ENCODE measurements around the gene TEX26.

DNA sequence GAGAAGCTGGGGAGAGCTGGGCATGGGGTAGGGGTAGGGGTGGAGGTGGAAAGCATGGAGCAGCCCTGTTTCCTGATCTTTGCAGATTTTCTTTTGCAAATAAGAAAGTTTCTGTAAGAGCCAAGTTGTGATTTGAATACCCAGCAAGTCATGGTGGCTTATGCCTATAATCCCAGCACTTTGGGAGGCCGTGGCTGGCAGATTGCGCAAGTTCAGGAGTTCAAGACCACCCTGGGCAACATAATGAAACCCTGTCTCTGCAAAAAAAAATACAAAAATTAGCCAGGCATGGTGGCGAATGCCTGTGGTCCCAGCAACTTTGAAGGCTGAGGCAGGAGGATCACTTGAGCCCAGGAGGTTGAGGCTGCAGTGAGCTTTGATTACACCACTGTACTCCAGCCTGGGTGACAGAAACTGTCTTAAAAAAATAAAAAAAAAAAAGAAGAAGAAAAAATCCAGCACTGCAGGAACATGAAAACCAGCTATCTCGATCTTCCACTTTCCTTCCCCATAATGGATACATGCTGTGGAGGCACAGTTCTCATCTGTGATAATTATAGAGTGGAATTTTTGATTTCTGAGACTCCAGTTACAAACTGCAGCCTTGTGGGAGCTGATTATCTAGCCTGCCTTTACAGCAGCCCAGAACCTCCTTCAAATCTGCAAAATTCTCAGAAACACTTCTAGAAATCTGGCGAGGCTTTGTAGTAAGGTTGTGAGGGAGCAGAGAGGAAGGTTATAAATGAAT, 12.1 kb upstream of the TEX26 start:
- TF ChIP-seq, protein P1, sequence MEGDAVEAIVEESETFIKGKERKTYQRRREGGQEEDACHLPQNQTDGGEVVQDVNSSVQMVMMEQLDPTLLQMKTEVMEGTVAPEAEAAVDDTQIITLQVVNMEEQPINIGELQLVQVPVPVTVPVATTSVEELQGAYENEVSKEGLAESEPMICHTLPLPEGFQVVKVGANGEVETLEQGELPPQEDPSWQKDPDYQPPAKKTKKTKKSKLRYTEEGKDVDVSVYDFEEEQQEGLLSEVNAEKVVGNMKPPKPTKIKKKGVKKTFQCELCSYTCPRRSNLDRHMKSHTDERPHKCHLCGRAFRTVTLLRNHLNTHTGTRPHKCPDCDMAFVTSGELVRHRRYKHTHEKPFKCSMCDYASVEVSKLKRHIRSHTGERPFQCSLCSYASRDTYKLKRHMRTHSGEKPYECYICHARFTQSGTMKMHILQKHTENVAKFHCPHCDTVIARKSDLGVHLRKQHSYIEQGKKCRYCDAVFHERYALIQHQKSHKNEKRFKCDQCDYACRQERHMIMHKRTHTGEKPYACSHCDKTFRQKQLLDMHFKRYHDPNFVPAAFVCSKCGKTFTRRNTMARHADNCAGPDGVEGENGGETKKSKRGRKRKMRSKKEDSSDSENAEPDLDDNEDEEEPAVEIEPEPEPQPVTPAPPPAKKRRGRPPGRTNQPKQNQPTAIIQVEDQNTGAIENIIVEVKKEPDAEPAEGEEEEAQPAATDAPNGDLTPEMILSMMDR (conservative IDR thresholded peaks at IDR 0.05; ENCODE audit: low read length), result no peak
- TF ChIP-seq EZH2phosphoT487 (IDR thresholded peaks at IDR 0.05; ENCODE audit: borderline replicate concordance, low read depth, low read length), result no peak

All from OCI-LY7 (cell line).